ENCODE results near the gene WDR54. TPM values are rescaled to one million over a fixed set of nuclear protein-coding genes. Genes with fewer than 3 reads are reported as not detected.

WDR54 gene
- 55.8 and 62.0 TPM in 2 replicates for total RNA-seq (2012; rRNA removed)

GRCh38 chr2:74421221-74421870, at the start of gene WDR54, which contains the start of gene C2orf81:
TSS of gene WDR54 (plus strand) at chr2:74421730. CDS start at chr2:74422154, 424 bp downstream.
TSS of gene C2orf81 (minus strand) at chr2:74421619. CDS start at chr2:74421560, 59 bp downstream.
- Histone ChIP-seq H3K9ac (ENCODE audit: low read depth, low read length) (peak within 1 kb of the TSS; percentile 81), H3K4me1 (ENCODE audit: control insufficient read depth, insufficient read depth, low read length) (peaks cover 19% of the 10 kb centered on the region), H3K9me3 (replicated peaks; ENCODE audit: low read length) (no peaks in the 10 kb centered on the region), H3K4me3 (ENCODE audit: low read length) (peak within 1 kb of the TSS; percentile 89), H3K27me3 (ENCODE audit: control insufficient read depth, insufficient read depth, low read length) (no peaks in the 10 kb centered on the region), H3K36me3 (ENCODE audit: insufficient read depth, low read length) (peaks cover 14% of the 10 kb centered on the region), H3K4me2 (ENCODE audit: low read length) (peak within 1 kb of the TSS; percentile 99)

- Histone ChIP-seq H3K36me3 (ENCODE audit: insufficient read depth, low read length) (peaks cover 65% of the 10 kb centered on the region), H3K4me1 (ENCODE audit: control insufficient read depth, insufficient read depth, low read length) (peaks cover 12% of the 10 kb centered on the region), H3K4me3 (ENCODE audit: low read length) (no peak overlapping the region), H3K9me3 (replicated peaks; ENCODE audit: low read length) (no peaks in the 10 kb centered on the region), H3K4me2 (ENCODE audit: low read length) (no peak overlapping the region), H3K27me3 (ENCODE audit: control insufficient read depth, insufficient read depth, low read length) (no peaks in the 10 kb centered on the region), H3K9ac (ENCODE audit: low read depth, low read length) (no peak overlapping the region)
Observed at GRCh38 chr2:74372674-74373073, 48.9 kb upstream of the WDR54 start.

- H3K36me3 ChIP-seq (ENCODE audit: insufficient read depth, low read length) = peaks cover 62% of the 10 kb centered on the region
- no peaks in the 10 kb centered on the region for H3K27me3 ChIP-seq (ENCODE audit: control insufficient read depth, insufficient read depth, low read length)
- H3K9me3 ChIP-seq (replicated peaks; ENCODE audit: low read length) = no peaks in the 10 kb centered on the region
- peaks cover 12% of the 10 kb centered on the region for H3K4me1 ChIP-seq (ENCODE audit: control insufficient read depth, insufficient read depth, low read length)
- no peak overlapping the region for H3K4me2 ChIP-seq (ENCODE audit: low read length)
- no peak overlapping the region for H3K9ac ChIP-seq (ENCODE audit: low read depth, low read length)
- no peak overlapping the region for H3K4me3 ChIP-seq (ENCODE audit: low read length)
Observed at GRCh38 chr2:74373221-74373676, 48.3 kb upstream of the WDR54 start.

GRCh38 chr2:74373985-74374384, 47.5 kb upstream of the WDR54 start:
- H3K27me3 ChIP-seq (ENCODE audit: control insufficient read depth, insufficient read depth, low read length) = no peaks in the 10 kb centered on the region
- no peaks in the 10 kb centered on the region for H3K9me3 ChIP-seq (replicated peaks; ENCODE audit: low read length)
- H3K36me3 ChIP-seq (ENCODE audit: insufficient read depth, low read length) = peaks cover 55% of the 10 kb centered on the region
- H3K4me3 ChIP-seq (ENCODE audit: low read length) = no peak overlapping the region
- H3K9ac ChIP-seq (ENCODE audit: low read depth, low read length) = no peak overlapping the region
- H3K4me2 ChIP-seq (ENCODE audit: low read length) = peak overlapping the region; percentile 57
- H3K4me1 ChIP-seq (ENCODE audit: control insufficient read depth, insufficient read depth, low read length) = peaks cover 12% of the 10 kb centered on the region

GRCh38 chr2:74374509-74375205, 46.9 kb upstream of the WDR54 start:
- H3K4me3 ChIP-seq (ENCODE audit: low read length) = no peak overlapping the region
- peaks cover 50% of the 10 kb centered on the region for H3K36me3 ChIP-seq (ENCODE audit: insufficient read depth, low read length)

GRCh38 chr2:74375838-74376237, 45.7 kb upstream of the WDR54 start:
- Histone ChIP-seq H3K9ac (ENCODE audit: low read depth, low read length) (no peak overlapping the region), H3K9me3 (replicated peaks; ENCODE audit: low read length) (no peaks in the 10 kb centered on the region), H3K4me3 (ENCODE audit: low read length) (no peak overlapping the region), H3K4me1 (ENCODE audit: control insufficient read depth, insufficient read depth, low read length) (peaks cover 29% of the 10 kb centered on the region), H3K4me2 (ENCODE audit: low read length) (no peak overlapping the region), H3K27me3 (ENCODE audit: control insufficient read depth, insufficient read depth, low read length) (no peaks in the 10 kb centered on the region), H3K36me3 (ENCODE audit: insufficient read depth, low read length) (peaks cover 39% of the 10 kb centered on the region)

More at GRCh38 chr2:74374509-74375205, 46.9 kb upstream of the WDR54 start:
- peak overlapping the region; percentile 57 for H3K4me2 ChIP-seq (ENCODE audit: low read length)
- H3K9ac ChIP-seq (ENCODE audit: low read depth, low read length) = no peak overlapping the region
- H3K27me3 ChIP-seq (ENCODE audit: control insufficient read depth, insufficient read depth, low read length) = no peaks in the 10 kb centered on the region
- H3K9me3 ChIP-seq (replicated peaks; ENCODE audit: low read length) = no peaks in the 10 kb centered on the region
- H3K4me1 ChIP-seq (ENCODE audit: control insufficient read depth, insufficient read depth, low read length) = peaks cover 17% of the 10 kb centered on the region

- Histone ChIP-seq H3K4me2 (ENCODE audit: low read length) (no peak overlapping the region), H3K9ac (ENCODE audit: low read depth, low read length) (no peak overlapping the region), H3K36me3 (ENCODE audit: insufficient read depth, low read length) (peaks cover 23% of the 10 kb centered on the region), H3K9me3 (replicated peaks; ENCODE audit: low read length) (no peaks in the 10 kb centered on the region), H3K4me3 (ENCODE audit: low read length) (no peak overlapping the region), H3K4me1 (ENCODE audit: control insufficient read depth, insufficient read depth, low read length) (peaks cover 29% of the 10 kb centered on the region), H3K27me3 (ENCODE audit: control insufficient read depth, insufficient read depth, low read length) (no peaks in the 10 kb centered on the region)
Observed at GRCh38 chr2:74378007-74378406, 43.5 kb upstream of the WDR54 start.

- H3K36me3 ChIP-seq (ENCODE audit: insufficient read depth, low read length) = peaks cover 25% of the 10 kb centered on the region
- H3K4me2 ChIP-seq (ENCODE audit: low read length) = peak within 1 kb of the TSS; percentile 83
- no peaks in the 10 kb centered on the region for H3K9me3 ChIP-seq (replicated peaks; ENCODE audit: low read length)
- H3K27me3 ChIP-seq (ENCODE audit: control insufficient read depth, insufficient read depth, low read length) = no peaks in the 10 kb centered on the region
- peak within 1 kb of the TSS; percentile 68 for H3K4me3 ChIP-seq (ENCODE audit: low read length)
- H3K4me1 ChIP-seq (ENCODE audit: control insufficient read depth, insufficient read depth, low read length) = peaks cover 35% of the 10 kb centered on the region
- H3K9ac ChIP-seq (ENCODE audit: low read depth, low read length) = peak within 1 kb of the TSS; percentile 76
Observed at GRCh38 chr2:74379851-74380789, 41.4 kb upstream of the WDR54 start, which contains the start of gene DCTN1. TSS of gene DCTN1 (minus strand) at chr2:74380311. CDS start at chr2:74380037, 274 bp downstream.

- Histone ChIP-seq H3K9me3 (replicated peaks; ENCODE audit: low read length) (no peaks in the 10 kb centered on the region), H3K27me3 (ENCODE audit: control insufficient read depth, insufficient read depth, low read length) (no peaks in the 10 kb centered on the region), H3K9ac (ENCODE audit: low read depth, low read length) (no peak overlapping the region), H3K36me3 (ENCODE audit: insufficient read depth, low read length) (peaks cover 22% of the 10 kb centered on the region), H3K4me2 (ENCODE audit: low read length) (no peak overlapping the region), H3K4me1 (ENCODE audit: control insufficient read depth, insufficient read depth, low read length) (peaks cover 39% of the 10 kb centered on the region), H3K4me3 (ENCODE audit: low read length) (no peak overlapping the region)
Observed at GRCh38 chr2:74381751-74382150, 39.8 kb upstream of the WDR54 start.

GRCh38 chr2:74383254-74383653, 38.3 kb upstream of the WDR54 start:
- H3K4me1 ChIP-seq (ENCODE audit: control insufficient read depth, insufficient read depth, low read length) = peaks cover 53% of the 10 kb centered on the region
- no peak overlapping the region for H3K4me3 ChIP-seq (ENCODE audit: low read length)
- H3K9ac ChIP-seq (ENCODE audit: low read depth, low read length) = peak overlapping the region; percentile 15
- H3K9me3 ChIP-seq (replicated peaks; ENCODE audit: low read length) = no peaks in the 10 kb centered on the region
- H3K27me3 ChIP-seq (ENCODE audit: control insufficient read depth, insufficient read depth, low read length) = no peaks in the 10 kb centered on the region
- H3K36me3 ChIP-seq (ENCODE audit: insufficient read depth, low read length) = peaks cover 10% of the 10 kb centered on the region
- peak overlapping the region; percentile 55 for H3K4me2 ChIP-seq (ENCODE audit: low read length)

GRCh38 chr2:74384051-74384450, 37.5 kb upstream of the WDR54 start:
- H3K4me2 ChIP-seq (ENCODE audit: low read length) = peak overlapping the region; percentile 55
- peaks cover 54% of the 10 kb centered on the region for H3K4me1 ChIP-seq (ENCODE audit: control insufficient read depth, insufficient read depth, low read length)
- H3K27me3 ChIP-seq (ENCODE audit: control insufficient read depth, insufficient read depth, low read length) = no peaks in the 10 kb centered on the region
- H3K9me3 ChIP-seq (replicated peaks; ENCODE audit: low read length) = no peaks in the 10 kb centered on the region
- H3K36me3 ChIP-seq (ENCODE audit: insufficient read depth, low read length) = peaks cover 10% of the 10 kb centered on the region
- peak overlapping the region; percentile 15 for H3K9ac ChIP-seq (ENCODE audit: low read depth, low read length)
- H3K4me3 ChIP-seq (ENCODE audit: low read length) = no peak overlapping the region
